ENCODE results near the gene ZNF516.

The ZNF516 gene

GRCh38 chr18:76462326-76462694, 32.7 kb downstream of the ZNF516 start:
- TF ChIP-seq CTCF (IDR thresholded peaks at IDR 0.05; ENCODE audit: low read depth, low read length) = no peak
- no peak overlapping the region for H3K4me3 ChIP-seq (ENCODE audit: low read depth, low read length)

- no peak for TF ChIP-seq CTCF (IDR thresholded peaks at IDR 0.05; ENCODE audit: low read depth, low read length)
- H3K4me3 ChIP-seq (ENCODE audit: low read depth, low read length) = no peak overlapping the region
Measured at GRCh38 chr18:76461692-76462325, 33.2 kb downstream of the ZNF516 start.

GRCh38 chr18:76461148-76461547, 33.9 kb downstream of the ZNF516 start:
- no peak overlapping the region for H3K4me3 ChIP-seq (ENCODE audit: low read depth, low read length)
- no peak for TF ChIP-seq CTCF (IDR thresholded peaks at IDR 0.05; ENCODE audit: low read depth, low read length)

GRCh38 chr18:76460482-76460881, 34.6 kb downstream of the ZNF516 start:
- no peak overlapping the region for H3K4me3 ChIP-seq (ENCODE audit: low read depth, low read length)
- no peak for TF ChIP-seq CTCF (IDR thresholded peaks at IDR 0.05; ENCODE audit: low read depth, low read length)

- H3K4me3 ChIP-seq (ENCODE audit: low read depth, low read length) = peak overlapping the region; percentile 27
- no peak for TF ChIP-seq CTCF (IDR thresholded peaks at IDR 0.05; ENCODE audit: low read depth, low read length)
Measured at GRCh38 chr18:76459687-76460350, 35.2 kb downstream of the ZNF516 start.

GRCh38 chr18:76459312-76459686, 35.7 kb downstream of the ZNF516 start:
- no peak for TF ChIP-seq CTCF (IDR thresholded peaks at IDR 0.05; ENCODE audit: low read depth, low read length)
- H3K4me3 ChIP-seq (ENCODE audit: low read depth, low read length) = peak overlapping the region; percentile 27

- no peak overlapping the region for H3K4me3 ChIP-seq (ENCODE audit: low read depth, low read length)
- TF ChIP-seq CTCF (IDR thresholded peaks at IDR 0.05; ENCODE audit: low read depth, low read length) = no peak
Measured at GRCh38 chr18:76458522-76459311, 36.3 kb downstream of the ZNF516 start.
